Islet precursor cell (in vitro differentiated cells): Measurements from ENCODE around the gene SKP1.

ENCODE experiments used
- DNase-seq: peaks from one replicate; pipeline ENCODE4 v3.0.0-alpha.2; 2018

The SKP1 gene

GRCh38 chr5:134111741-134112647 is 64.8 kb downstream of the SKP1 start:
- no peak for DNase-seq

- DNase-seq: no peak
Measured at GRCh38 chr5:134110382-134110781, 66.4 kb downstream of the SKP1 start.

GRCh38 chr5:134107779-134108178 is 69.0 kb downstream of the SKP1 start:
- no peak for DNase-seq

GRCh38 chr5:134106991-134107701 is 69.6 kb downstream of the SKP1 start:
- DNase-seq: peak; percentile 92

- no peak for DNase-seq
Measured at GRCh38 chr5:134103998-134104654, 72.6 kb downstream of the SKP1 start.

- no peak for DNase-seq
Measured at GRCh38 chr5:134103397-134103796, 73.4 kb downstream of the SKP1 start.

GRCh38 chr5:134101686-134102439 is 74.9 kb downstream of the SKP1 start:
- peak; percentile 84 for DNase-seq

GRCh38 chr5:134100283-134101091 is 76.3 kb downstream of the SKP1 start:
- DNase-seq: peak; percentile 94

GRCh38 chr5:134099939-134100282 is 76.8 kb downstream of the SKP1 start:
- DNase-seq: no peak

GRCh38 chr5:134099288-134099872 is 77.4 kb downstream of the SKP1 start:
- DNase-seq: no peak
